DND-41 (cell line): Measurements from ENCODE around the gene ZCWPW1.

ENCODE experiments used
- EZH2 ChIP-seq: IDR thresholded peaks from 3 replicates; pipeline ENCODE4 v1.6.1; 2012; ENCODE audit warnings: borderline replicate concordance, low read depth, mild to moderate bottlenecking, moderate library complexity, low read length, inconsistent platforms; ENCODE audit not compliant: severe bottlenecking
- TF ChIP-seq, protein P1 (sequence below): IDR thresholded peaks from 2 replicates; pipeline ENCODE4 v1.5.1; 2012; ENCODE audit warnings: borderline replicate concordance, low read length, moderate library complexity, mild to moderate bottlenecking; ENCODE audit not compliant: poor library complexity, severe bottlenecking; ENCODE audit errors: extremely low read depth

DNA sequence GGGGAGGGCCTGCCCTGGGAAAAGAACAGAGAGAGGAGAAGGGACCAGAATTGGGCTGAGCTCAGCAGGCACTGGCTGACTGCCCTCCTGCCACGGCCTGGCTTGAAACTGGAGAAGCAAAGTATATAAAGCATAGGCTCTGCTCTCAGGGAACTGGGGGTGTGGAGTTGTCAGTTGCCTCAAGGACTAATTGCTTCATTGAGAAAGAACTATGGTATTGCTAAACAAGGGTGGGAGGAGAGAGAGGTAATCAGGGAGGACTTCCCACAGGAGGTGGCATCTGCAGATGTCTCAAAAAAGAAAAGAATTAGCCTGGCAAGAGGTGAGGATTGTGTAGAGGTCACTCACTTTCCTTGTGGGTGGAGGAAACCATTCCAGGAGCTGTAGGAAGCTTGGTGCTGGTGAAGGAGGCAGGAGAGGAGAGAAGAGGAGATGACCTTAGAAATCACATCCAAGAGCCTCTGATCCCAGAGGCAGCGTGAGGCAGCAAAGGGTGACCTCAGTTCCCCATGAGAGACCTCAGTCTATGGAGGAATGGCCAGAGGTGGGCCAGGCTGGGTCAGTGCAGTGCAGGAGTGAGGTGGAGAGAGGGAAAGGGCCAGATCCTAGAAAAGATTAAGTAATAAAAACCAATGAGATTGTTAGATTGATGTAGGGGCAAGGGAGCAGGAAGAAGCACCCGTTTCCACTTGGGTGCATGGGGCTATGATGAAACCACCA, 68.2 kb downstream of the ZCWPW1 start:
- TF ChIP-seq, protein P1, sequence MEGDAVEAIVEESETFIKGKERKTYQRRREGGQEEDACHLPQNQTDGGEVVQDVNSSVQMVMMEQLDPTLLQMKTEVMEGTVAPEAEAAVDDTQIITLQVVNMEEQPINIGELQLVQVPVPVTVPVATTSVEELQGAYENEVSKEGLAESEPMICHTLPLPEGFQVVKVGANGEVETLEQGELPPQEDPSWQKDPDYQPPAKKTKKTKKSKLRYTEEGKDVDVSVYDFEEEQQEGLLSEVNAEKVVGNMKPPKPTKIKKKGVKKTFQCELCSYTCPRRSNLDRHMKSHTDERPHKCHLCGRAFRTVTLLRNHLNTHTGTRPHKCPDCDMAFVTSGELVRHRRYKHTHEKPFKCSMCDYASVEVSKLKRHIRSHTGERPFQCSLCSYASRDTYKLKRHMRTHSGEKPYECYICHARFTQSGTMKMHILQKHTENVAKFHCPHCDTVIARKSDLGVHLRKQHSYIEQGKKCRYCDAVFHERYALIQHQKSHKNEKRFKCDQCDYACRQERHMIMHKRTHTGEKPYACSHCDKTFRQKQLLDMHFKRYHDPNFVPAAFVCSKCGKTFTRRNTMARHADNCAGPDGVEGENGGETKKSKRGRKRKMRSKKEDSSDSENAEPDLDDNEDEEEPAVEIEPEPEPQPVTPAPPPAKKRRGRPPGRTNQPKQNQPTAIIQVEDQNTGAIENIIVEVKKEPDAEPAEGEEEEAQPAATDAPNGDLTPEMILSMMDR: no peak
- no peak for TF ChIP-seq EZH2
